ENCODE data around the gene S100A2. TPM values are rescaled to one million over a fixed set of nuclear protein-coding genes. Genes with fewer than 3 reads are reported as not detected.
"Not testable (repeated sequence)": the region's sequence is repeated elsewhere in the genome, so short reads cannot be mapped to it uniquely, and the experiment has no call there.

S100A2 gene
- polyA plus RNA-seq, 2 donors: 2,831 to 3,591 TPM

GRCh38 chr1:153570874-153571273 lies 5.2 kb upstream of the S100A2 start:
- peaks cover 5 to 17% of the 10 kb centered on the region in 2 donors for H3K4me1 ChIP-seq (ENCODE audit: control insufficient read depth in 2 of 2, insufficient read depth in 2 of 2, low read length in 1 of 2)
- no peaks in the 10 kb centered on the region for H3K36me3 ChIP-seq (ENCODE audit: control insufficient read depth in 2 of 2, insufficient read depth in 2 of 2, low read length in 1 of 2)
- H3K27ac ChIP-seq (ENCODE audit: low read depth in 2 of 2, low read length in 1 of 2): no peak overlapping the region
- WGBS, 2 donors: 74 to 91% methylated on average over 5 of the region's 5 CpGs
- no peak overlapping the region for H3K4me3 ChIP-seq (ENCODE audit: low read depth in 1 of 2, low read length in 2 of 2)
- no peaks in the 10 kb centered on the region for H3K9me3 ChIP-seq (ENCODE audit: control insufficient read depth in 2 of 2, insufficient read depth in 1 of 2, low read depth in 1 of 2, low read length in 1 of 2)
- H3K27me3 ChIP-seq (ENCODE audit: control insufficient read depth in 1 of 2, insufficient read depth in 2 of 2, low read length in 2 of 2): no peaks in the 10 kb centered on the region

GRCh38 chr1:153569465-153569864 lies 3.8 kb upstream of the S100A2 start:
- peak overlapping the region in 1 of 2 donors; percentile 3 for H3K27ac ChIP-seq (ENCODE audit: low read depth in 2 of 2, low read length in 1 of 2)
- no peaks in the 10 kb centered on the region for H3K27me3 ChIP-seq (ENCODE audit: control insufficient read depth in 1 of 2, insufficient read depth in 2 of 2, low read length in 2 of 2)
- 81 to 85% methylated on average over 8 of the region's 8 CpGs for WGBS, 2 donors
- no peaks in the 10 kb centered on the region for H3K9me3 ChIP-seq (ENCODE audit: control insufficient read depth in 2 of 2, insufficient read depth in 1 of 2, low read depth in 1 of 2, low read length in 1 of 2)
- H3K4me3 ChIP-seq (ENCODE audit: low read depth in 1 of 2, low read length in 2 of 2): no peak overlapping the region
- H3K4me1 ChIP-seq (ENCODE audit: control insufficient read depth in 2 of 2, insufficient read depth in 2 of 2, low read length in 1 of 2): peaks cover 5 to 23% of the 10 kb centered on the region in 2 donors
- H3K36me3 ChIP-seq (ENCODE audit: control insufficient read depth in 2 of 2, insufficient read depth in 2 of 2, low read length in 1 of 2): no peaks in the 10 kb centered on the region

- Histone ChIP-seq H3K27me3 (ENCODE audit: control insufficient read depth in 1 of 2, insufficient read depth in 2 of 2, low read length in 2 of 2) (no peaks in the 10 kb centered on the region), H3K9me3 (ENCODE audit: control insufficient read depth in 2 of 2, insufficient read depth in 1 of 2, low read depth in 1 of 2, low read length in 1 of 2) (no peaks in the 10 kb centered on the region), H3K27ac (ENCODE audit: low read depth in 2 of 2, low read length in 1 of 2) (peak overlapping the region; percentile 98 to 100), H3K36me3 (ENCODE audit: control insufficient read depth in 2 of 2, insufficient read depth in 2 of 2, low read length in 1 of 2) (peaks cover 0 to 3% of the 10 kb centered on the region in 2 donors), H3K4me1 (ENCODE audit: control insufficient read depth in 2 of 2, insufficient read depth in 2 of 2, low read length in 1 of 2) (peaks cover 5 to 23% of the 10 kb centered on the region in 2 donors), H3K4me3 (ENCODE audit: low read depth in 1 of 2, low read length in 2 of 2) (peak overlapping the region in 1 of 2 donors; percentile 24)
- WGBS, 2 donors: 7 to 11% methylated on average over 25 of the region's 25 CpGs
Measured at GRCh38 chr1:153568367-153569099, 2.9 kb upstream of the S100A2 start.

GRCh38 chr1:153567621-153568366 lies 2.1 kb upstream of the S100A2 start:
- Histone ChIP-seq H3K36me3 (ENCODE audit: control insufficient read depth in 2 of 2, insufficient read depth in 2 of 2, low read length in 1 of 2) (peaks cover 0 to 5% of the 10 kb centered on the region in 2 donors), H3K27ac (ENCODE audit: low read depth in 2 of 2, low read length in 1 of 2) (peak overlapping the region; percentile 98 to 100), H3K4me3 (ENCODE audit: low read depth in 1 of 2, low read length in 2 of 2) (peak overlapping the region in 1 of 2 donors; percentile 21), H3K27me3 (ENCODE audit: control insufficient read depth in 1 of 2, insufficient read depth in 2 of 2, low read length in 2 of 2) (no peaks in the 10 kb centered on the region), H3K9me3 (ENCODE audit: control insufficient read depth in 2 of 2, insufficient read depth in 1 of 2, low read depth in 1 of 2, low read length in 1 of 2) (no peaks in the 10 kb centered on the region), H3K4me1 (ENCODE audit: control insufficient read depth in 2 of 2, insufficient read depth in 2 of 2, low read length in 1 of 2) (peaks cover 5 to 23% of the 10 kb centered on the region in 2 donors)
- 50 to 64% methylated on average over 22 of the region's 22 CpGs for WGBS, 2 donors

GRCh38 chr1:153566414-153567371 lies 1.0 kb upstream of the S100A2 start:
- Histone ChIP-seq H3K36me3 (ENCODE audit: control insufficient read depth in 2 of 2, insufficient read depth in 2 of 2, low read length in 1 of 2) (peaks cover 0 to 6% of the 10 kb centered on the region in 2 donors), H3K4me1 (ENCODE audit: control insufficient read depth in 2 of 2, insufficient read depth in 2 of 2, low read length in 1 of 2) (peaks cover 3 to 18% of the 10 kb centered on the region in 2 donors), H3K27ac (ENCODE audit: low read depth in 2 of 2, low read length in 1 of 2) (peak overlapping the region; percentile 98 to 100), H3K9me3 (ENCODE audit: control insufficient read depth in 2 of 2, insufficient read depth in 1 of 2, low read depth in 1 of 2, low read length in 1 of 2) (no peaks in the 10 kb centered on the region), H3K27me3 (ENCODE audit: control insufficient read depth in 1 of 2, insufficient read depth in 2 of 2, low read length in 2 of 2) (no peaks in the 10 kb centered on the region), H3K4me3 (ENCODE audit: low read depth in 1 of 2, low read length in 2 of 2) (peak overlapping the region in 1 of 2 donors; percentile 36)
- 25 to 36% methylated on average over 16 of the region's 16 CpGs for WGBS, 2 donors

GRCh38 chr1:153563991-153564390 lies 1.7 kb downstream of the S100A2 start:
- H3K4me3 ChIP-seq (ENCODE audit: low read depth in 1 of 2, low read length in 2 of 2): peak overlapping the region; percentile 61 to 72
- 51 to 76% methylated on average over 7 of the region's 7 CpGs for WGBS, 2 donors

GRCh38 chr1:153563483-153563901 lies 2.2 kb downstream of the S100A2 start:
- Histone ChIP-seq H3K27ac (ENCODE audit: low read depth in 2 of 2, low read length in 1 of 2) (peak overlapping the region; percentile 87 to 96), H3K9me3 (ENCODE audit: control insufficient read depth in 2 of 2, insufficient read depth in 1 of 2, low read depth in 1 of 2, low read length in 1 of 2) (no peaks in the 10 kb centered on the region), H3K4me3 (ENCODE audit: low read depth in 1 of 2, low read length in 2 of 2) (peak overlapping the region; percentile 61 to 72), H3K27me3 (ENCODE audit: control insufficient read depth in 1 of 2, insufficient read depth in 2 of 2, low read length in 2 of 2) (no peaks in the 10 kb centered on the region), H3K4me1 (ENCODE audit: control insufficient read depth in 2 of 2, insufficient read depth in 2 of 2, low read length in 1 of 2) (peaks cover 3 to 14% of the 10 kb centered on the region in 2 donors), H3K36me3 (ENCODE audit: control insufficient read depth in 2 of 2, insufficient read depth in 2 of 2, low read length in 1 of 2) (peaks cover 0 to 10% of the 10 kb centered on the region in 2 donors)
- WGBS, 2 donors: 52 to 68% methylated on average over 6 of the region's 6 CpGs

More at GRCh38 chr1:153563991-153564390, 1.7 kb downstream of the S100A2 start:
- Histone ChIP-seq H3K4me1 (ENCODE audit: control insufficient read depth in 2 of 2, insufficient read depth in 2 of 2, low read length in 1 of 2) (peaks cover 3 to 16% of the 10 kb centered on the region in 2 donors), H3K36me3 (ENCODE audit: control insufficient read depth in 2 of 2, insufficient read depth in 2 of 2, low read length in 1 of 2) (peaks cover 0 to 10% of the 10 kb centered on the region in 2 donors), H3K9me3 (ENCODE audit: control insufficient read depth in 2 of 2, insufficient read depth in 1 of 2, low read depth in 1 of 2, low read length in 1 of 2) (no peaks in the 10 kb centered on the region), H3K27me3 (ENCODE audit: control insufficient read depth in 1 of 2, insufficient read depth in 2 of 2, low read length in 2 of 2) (no peaks in the 10 kb centered on the region), H3K27ac (ENCODE audit: low read depth in 2 of 2, low read length in 1 of 2) (peak overlapping the region; percentile 87 to 96)

- not testable (repeated sequence) for H3K27me3 ChIP-seq (ENCODE audit: control insufficient read depth in 1 of 2, insufficient read depth in 2 of 2, low read length in 2 of 2); H3K36me3 ChIP-seq (ENCODE audit: control insufficient read depth in 2 of 2, insufficient read depth in 2 of 2, low read length in 1 of 2); H3K9me3 ChIP-seq (ENCODE audit: control insufficient read depth in 2 of 2, insufficient read depth in 1 of 2, low read depth in 1 of 2, low read length in 1 of 2)
- Histone ChIP-seq H3K27ac (ENCODE audit: low read depth in 2 of 2, low read length in 1 of 2) (peak overlapping the region in 1 of 2 donors; percentile 75), H3K4me1 (ENCODE audit: control insufficient read depth in 2 of 2, insufficient read depth in 2 of 2, low read length in 1 of 2) (peaks cover 3 to 10% of the 10 kb centered on the region in 2 donors), H3K4me3 (ENCODE audit: low read depth in 1 of 2, low read length in 2 of 2) (peak overlapping the region in 1 of 2 donors; percentile 72)
- 65 to 67% methylated on average over 3 of the region's 3 CpGs for WGBS, 2 donors
Measured at GRCh38 chr1:153562021-153562420, 3.6 kb downstream of the S100A2 start.
